SK-N-MC (cell line): ENCODE results near the gene GLTPD2.

ENCODE experiments used
- EZH2 ChIP-seq: fragments of 200-600 bp; sonication (generic); IDR thresholded peaks from one replicate; pipeline ENCODE4 v1.6.1; 2017; ENCODE audit warnings: antibody characterized with exemption
- POLR2AphosphoS5 ChIP-seq: IDR thresholded peaks from 2 replicates; pipeline ENCODE4 v1.6.1; 2012; ENCODE audit warnings: mild to moderate bottlenecking, low read depth, low read length, borderline replicate concordance

GRCh38 chr17:4742133-4742532 lies 46.6 kb upstream of the GLTPD2 start:
- TF ChIP-seq POLR2AphosphoS5 (no peak), EZH2 (no peak)
